Medulla oblongata (tissue), 1 donor: ENCODE data around the gene HDHD5.

ENCODE experiments used
- DNase-seq: peaks from one replicate; pipeline ENCODE4 v3.0.0-alpha.2; 2015; ENCODE audit errors: extremely low spot score

Gene HDHD5

GRCh38 chr22:17106161-17106784 is 52.8 kb downstream of the HDHD5 start:
- no peak for DNase-seq

DNA sequence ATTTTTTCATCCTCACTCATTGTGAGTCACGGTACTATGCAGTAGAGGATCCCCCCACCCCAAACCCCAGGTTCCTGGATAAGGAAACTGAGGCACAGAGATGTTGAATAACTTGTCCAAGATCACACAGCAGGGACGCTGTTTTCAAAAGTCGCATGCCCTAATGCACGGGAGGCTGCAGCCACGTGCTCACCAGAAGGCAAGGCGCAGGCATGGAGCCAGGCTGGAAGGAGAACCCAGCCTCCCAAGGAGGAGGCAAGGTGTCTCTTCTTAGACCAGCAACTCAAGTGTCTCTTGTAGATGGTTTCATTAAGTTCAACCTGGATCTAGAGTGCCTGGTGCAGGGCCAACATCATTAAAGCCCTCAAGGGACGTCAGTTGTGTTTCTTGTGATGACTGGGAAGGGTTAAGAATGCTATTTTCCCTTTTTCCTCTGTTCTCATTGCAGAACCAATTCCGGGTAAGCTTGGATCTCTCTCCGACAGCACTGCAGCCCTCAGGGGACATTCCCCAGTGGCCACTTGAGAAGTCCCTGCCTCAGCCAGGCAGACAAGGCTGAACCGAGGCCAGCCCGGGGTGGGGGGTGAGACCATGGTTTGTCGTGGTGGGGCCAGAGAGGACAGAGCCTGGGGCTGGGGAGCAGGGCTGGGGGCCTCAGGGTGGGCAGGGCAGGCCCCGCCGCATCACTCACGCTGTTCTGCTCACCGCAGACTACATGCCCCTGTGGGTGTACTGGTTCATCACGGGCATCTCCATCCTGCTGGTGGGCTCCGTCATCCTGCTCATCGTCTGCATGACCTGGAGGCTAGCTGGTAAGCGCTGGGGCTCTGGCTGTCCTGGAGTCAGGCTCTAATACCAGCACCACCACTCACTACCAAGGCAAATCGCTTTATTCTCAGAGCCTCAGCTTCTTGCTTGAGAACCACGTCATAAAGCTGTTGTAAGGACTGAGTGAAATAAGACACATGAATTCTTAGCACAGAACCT is 53.6 kb downstream of the HDHD5 start:
- DNase-seq = no peak

- no peak for DNase-seq
These were observed 54.6 kb downstream of the HDHD5 start for GRCh38 chr22:17104336-17104935.

- DNase-seq = no peak
These were observed 55.7 kb downstream of the HDHD5 start for GRCh38 chr22:17103351-17103750.

DNA sequence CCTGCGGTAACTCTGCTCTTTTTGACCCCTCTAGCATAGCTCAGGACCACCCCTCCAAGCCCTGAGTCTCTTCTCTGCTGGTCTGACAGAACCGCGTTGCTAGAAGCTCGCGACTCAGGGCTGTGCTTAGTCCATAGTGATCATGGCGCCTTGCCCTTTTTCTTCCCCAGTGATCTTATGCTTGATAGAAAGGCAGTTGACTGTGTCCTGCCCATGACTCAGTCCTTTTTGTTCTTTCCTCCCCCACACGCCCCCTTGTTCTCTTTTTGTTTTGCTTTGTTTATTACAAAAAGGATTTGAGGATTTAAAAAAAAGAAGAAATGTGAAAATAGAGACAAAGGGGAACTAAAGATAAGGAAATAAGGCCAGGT is 56.8 kb downstream of the HDHD5 start:
- DNase-seq = no peak

DNA sequence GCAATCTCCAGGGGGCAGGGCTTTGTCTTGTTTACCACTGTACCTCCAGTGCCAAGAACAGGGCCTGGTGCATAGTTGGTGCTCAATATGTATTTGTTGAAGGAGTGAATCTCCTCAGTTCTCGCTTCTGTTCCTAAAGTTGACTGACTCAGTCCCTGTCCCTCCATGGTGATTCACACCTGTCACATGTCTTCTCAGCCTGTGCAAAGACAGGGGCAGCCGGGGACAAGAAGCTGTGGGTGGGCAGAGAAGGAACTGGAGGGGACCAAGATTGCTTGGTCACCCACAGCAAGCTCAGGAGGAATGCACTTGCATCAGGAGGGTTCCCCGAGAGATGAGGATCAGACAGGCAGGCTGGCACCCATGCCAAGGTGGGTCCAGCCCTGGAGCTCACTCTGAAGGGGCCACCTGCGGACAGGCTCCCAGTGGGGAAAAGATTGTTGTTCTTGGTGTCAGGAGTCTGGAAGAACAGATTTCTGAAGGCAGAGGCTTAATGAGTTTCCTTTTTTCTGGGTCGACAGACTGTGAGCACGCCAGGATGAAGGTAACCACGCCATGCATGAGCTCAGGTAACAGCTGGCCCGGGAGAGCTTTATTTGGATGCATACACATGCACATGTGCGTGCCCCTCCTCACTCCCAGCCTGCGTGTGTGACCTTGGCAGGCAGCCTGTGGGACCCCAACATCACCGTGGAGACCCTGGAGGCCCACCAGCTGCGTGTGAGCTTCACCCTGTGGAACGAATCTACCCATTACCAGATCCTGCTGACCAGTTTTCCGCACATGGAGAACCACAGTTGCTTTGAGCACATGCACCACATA is 57.4 kb downstream of the HDHD5 start:
- no peak for DNase-seq

DNA sequence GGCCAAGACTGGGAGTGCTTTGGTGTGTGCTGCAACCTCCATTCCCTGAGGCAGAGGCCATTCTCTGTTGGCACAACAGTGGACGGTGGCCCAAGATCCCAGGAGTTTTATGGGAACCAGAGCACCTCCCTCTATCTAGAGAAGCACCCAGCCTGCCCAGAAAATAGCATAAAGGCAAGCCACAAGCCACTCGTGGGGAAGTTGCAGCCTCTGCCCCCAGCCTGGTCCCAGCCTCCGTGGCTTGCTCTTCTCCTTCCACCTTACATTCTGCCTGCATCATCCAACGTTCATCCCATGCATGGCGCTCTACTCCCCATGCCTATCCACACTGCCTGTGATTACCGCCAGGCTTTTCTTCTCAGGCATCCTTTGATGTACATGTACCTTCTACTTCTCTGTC is 58.5 kb downstream of the HDHD5 start:
- DNase-seq = no peak

- peak; percentile 78 for DNase-seq
These were observed 60.7 kb downstream of the HDHD5 start for GRCh38 chr22:17098379-17098819.

DNA sequence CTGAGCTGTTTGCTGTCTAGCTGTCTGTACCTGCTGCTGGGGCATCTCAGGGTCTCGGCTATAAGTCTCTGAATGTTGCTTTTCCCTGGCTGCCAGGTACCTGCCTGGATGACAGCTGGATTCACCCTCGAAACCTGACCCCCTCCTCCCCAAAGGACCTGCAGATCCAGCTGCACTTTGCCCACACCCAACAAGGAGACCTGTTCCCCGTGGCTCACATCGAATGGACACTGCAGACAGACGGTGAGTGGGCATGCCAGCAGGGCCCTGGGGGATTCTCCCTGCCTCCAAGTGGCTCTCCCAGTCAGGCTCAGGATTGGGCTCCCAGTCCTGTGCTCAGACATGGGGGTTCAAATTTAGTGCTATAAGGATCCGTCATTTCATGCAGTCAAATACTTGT is 61.4 kb downstream of the HDHD5 start:
- DNase-seq = no peak

DNA sequence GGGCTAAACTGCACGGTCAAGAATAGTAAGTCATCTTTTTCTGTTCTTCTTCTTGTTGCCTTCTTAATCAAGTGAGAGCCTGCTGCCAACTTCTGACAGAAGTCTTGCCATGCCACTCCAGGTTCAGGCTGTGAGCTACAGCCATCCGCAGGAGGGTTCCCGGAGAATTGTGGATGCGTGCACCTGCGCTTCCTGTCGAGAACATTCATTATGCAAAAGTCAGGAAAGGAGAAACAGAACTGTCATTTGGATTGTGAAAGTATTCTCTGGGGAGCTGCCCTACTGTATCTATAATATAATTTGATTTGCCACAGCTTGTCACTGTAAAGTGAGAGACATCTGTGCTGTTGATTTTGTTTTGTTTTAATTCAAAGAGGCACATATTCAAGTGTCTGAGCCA is 62.0 kb downstream of the HDHD5 start:
- no peak for DNase-seq

- DNase-seq = no peak
These were observed 63.0 kb downstream of the HDHD5 start for GRCh38 chr22:17096071-17096470.

DNA sequence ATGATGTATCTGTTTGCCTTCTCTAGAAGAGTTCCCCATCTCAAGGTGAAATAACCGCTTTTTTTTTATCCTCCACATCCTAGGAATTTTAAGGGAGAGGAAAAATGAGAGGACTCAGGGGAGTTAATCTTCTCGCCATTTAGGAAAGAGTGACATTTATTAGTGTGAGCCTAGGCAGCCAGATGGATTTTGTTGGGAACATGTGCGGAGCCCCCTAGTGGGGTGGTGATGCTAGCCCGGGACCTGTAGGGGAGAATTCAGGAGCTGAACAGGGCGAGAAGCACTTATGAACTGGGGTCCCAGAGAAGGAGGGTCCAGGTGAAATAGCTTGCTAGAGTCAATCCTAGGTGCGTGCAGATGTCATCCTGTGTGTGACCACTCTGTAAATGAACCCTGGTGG is 63.5 kb downstream of the HDHD5 start:
- DNase-seq = no peak

GRCh38 chr22:17093081-17093480 is 66.0 kb downstream of the HDHD5 start:
- DNase-seq = no peak

- DNase-seq = no peak
These were observed 67.2 kb downstream of the HDHD5 start for GRCh38 chr22:17091851-17092250.

DNA sequence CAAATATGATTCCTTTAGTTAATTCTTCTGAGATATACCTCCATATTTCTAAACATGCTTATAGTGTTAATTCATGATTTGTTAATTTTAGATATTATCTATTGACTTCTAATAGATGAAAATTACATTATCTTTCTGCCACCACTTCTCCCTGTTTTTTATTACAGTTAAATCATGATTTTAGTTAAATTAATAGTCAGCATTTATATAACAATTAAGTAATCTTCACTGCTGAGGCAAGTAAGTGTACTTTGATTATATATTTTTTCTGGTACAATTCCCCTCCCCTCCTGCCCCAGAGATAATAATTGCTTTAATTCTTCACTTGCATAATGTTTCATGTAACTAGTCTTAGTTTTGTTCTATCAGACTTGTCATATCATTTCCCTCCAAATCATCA is 68.5 kb downstream of the HDHD5 start:
- DNase-seq = no peak
